Measurements from ENCODE around the gene C16orf90. TPM values are rescaled to one million over a fixed set of nuclear protein-coding genes. Genes with fewer than 3 reads are reported as not detected.
"Not testable (repeated sequence)": the region's sequence is repeated elsewhere in the genome, so short reads cannot be mapped to it uniquely, and the experiment has no call there.

C16orf90 gene
- total RNA-seq, 1 donor from 2014 or later = not detected

- Mint-ChIP-seq H3K9me3 (no peaks in the 10 kb centered on the region), H3K36me3 (ENCODE audit: low read depth) (peaks cover 33% of the 10 kb centered on the region), H3K27me3 (ENCODE audit: low read depth) (no peaks in the 10 kb centered on the region), H3K27ac (no peak overlapping the region), H3K4me1 (ENCODE audit: low read depth) (peaks cover 7% of the 10 kb centered on the region), H3K4me3 (ENCODE audit: low read depth) (no peak overlapping the region)
- intact Hi-C loops (cut with micrococcal nuclease) = no loop called here
- no peak for DNase-seq (ENCODE audit: low spot score)
Measured at GRCh38 chr16:3475604-3476375, 19.5 kb downstream of the C16orf90 start.

- H3K4me1 Mint-ChIP-seq (ENCODE audit: low read depth); DNase-seq (ENCODE audit: low spot score); intact Hi-C loops (cut with micrococcal nuclease); H3K27me3 Mint-ChIP-seq (ENCODE audit: low read depth); H3K4me3 Mint-ChIP-seq (ENCODE audit: low read depth); H3K9me3 Mint-ChIP-seq; H3K27ac Mint-ChIP-seq: not testable (repeated sequence)
- H3K36me3 Mint-ChIP-seq (ENCODE audit: low read depth) = peaks cover 33% of the 10 kb centered on the region
Measured at GRCh38 chr16:3474870-3475269, 20.4 kb downstream of the C16orf90 start.

GRCh38 chr16:3474136-3474779, 21.0 kb downstream of the C16orf90 start:
- H3K4me3 Mint-ChIP-seq (ENCODE audit: low read depth) = no peak overlapping the region
- no peak overlapping the region for H3K27ac Mint-ChIP-seq
- peaks cover 28% of the 10 kb centered on the region for H3K36me3 Mint-ChIP-seq (ENCODE audit: low read depth)
- no peaks in the 10 kb centered on the region for H3K27me3 Mint-ChIP-seq (ENCODE audit: low read depth)
- intact Hi-C loops (cut with micrococcal nuclease) = no loop called here
- peaks cover 7% of the 10 kb centered on the region for H3K4me1 Mint-ChIP-seq (ENCODE audit: low read depth)
- DNase-seq (ENCODE audit: low spot score) = no peak
- H3K9me3 Mint-ChIP-seq = no peaks in the 10 kb centered on the region

GRCh38 chr16:3473596-3473943, 21.7 kb downstream of the C16orf90 start:
- H3K27me3 Mint-ChIP-seq (ENCODE audit: low read depth); intact Hi-C loops (cut with micrococcal nuclease); H3K4me1 Mint-ChIP-seq (ENCODE audit: low read depth); DNase-seq (ENCODE audit: low spot score); H3K4me3 Mint-ChIP-seq (ENCODE audit: low read depth); H3K9me3 Mint-ChIP-seq; H3K27ac Mint-ChIP-seq: not testable (repeated sequence)
- peaks cover 25% of the 10 kb centered on the region for H3K36me3 Mint-ChIP-seq (ENCODE audit: low read depth)

- Mint-ChIP-seq H3K27me3 (ENCODE audit: low read depth) (no peaks in the 10 kb centered on the region), H3K36me3 (ENCODE audit: low read depth) (peaks cover 25% of the 10 kb centered on the region), H3K4me1 (ENCODE audit: low read depth) (peaks cover 7% of the 10 kb centered on the region), H3K27ac (no peak overlapping the region), H3K4me3 (ENCODE audit: low read depth) (no peak overlapping the region), H3K9me3 (no peaks in the 10 kb centered on the region)
- intact Hi-C loops (cut with micrococcal nuclease) = no loop called here
- DNase-seq (ENCODE audit: low spot score) = no peak
Measured at GRCh38 chr16:3472878-3473595, 22.3 kb downstream of the C16orf90 start.

GRCh38 chr16:3471518-3472176, 23.6 kb downstream of the C16orf90 start:
- H3K27me3 Mint-ChIP-seq (ENCODE audit: low read depth) = no peaks in the 10 kb centered on the region
- no peaks in the 10 kb centered on the region for H3K9me3 Mint-ChIP-seq
- H3K36me3 Mint-ChIP-seq (ENCODE audit: low read depth) = peaks cover 33% of the 10 kb centered on the region
- H3K4me3 Mint-ChIP-seq (ENCODE audit: low read depth) = no peak overlapping the region
- intact Hi-C loops (cut with micrococcal nuclease) = no loop called here
- DNase-seq (ENCODE audit: low spot score) = no peak
- H3K27ac Mint-ChIP-seq = no peak overlapping the region
- H3K4me1 Mint-ChIP-seq (ENCODE audit: low read depth) = peaks cover 9% of the 10 kb centered on the region

- Mint-ChIP-seq H3K27ac (no peak overlapping the region), H3K4me3 (ENCODE audit: low read depth) (no peak overlapping the region), H3K4me1 (ENCODE audit: low read depth) (peaks cover 12% of the 10 kb centered on the region), H3K9me3 (no peaks in the 10 kb centered on the region), H3K27me3 (ENCODE audit: low read depth) (no peaks in the 10 kb centered on the region), H3K36me3 (ENCODE audit: low read depth) (peaks cover 39% of the 10 kb centered on the region)
- DNase-seq (ENCODE audit: low spot score) = no peak
- intact Hi-C loops (cut with micrococcal nuclease) = no loop called here
Measured at GRCh38 chr16:3470723-3471122, 24.6 kb downstream of the C16orf90 start.

GRCh38 chr16:3469736-3470135, 25.6 kb downstream of the C16orf90 start:
- DNase-seq (ENCODE audit: low spot score) = no peak
- Mint-ChIP-seq H3K36me3 (ENCODE audit: low read depth) (peaks cover 39% of the 10 kb centered on the region), H3K4me3 (ENCODE audit: low read depth) (no peak overlapping the region), H3K9me3 (no peaks in the 10 kb centered on the region), H3K27me3 (ENCODE audit: low read depth) (no peaks in the 10 kb centered on the region), H3K4me1 (ENCODE audit: low read depth) (peaks cover 12% of the 10 kb centered on the region), H3K27ac (no peak overlapping the region)
- intact Hi-C loops (cut with micrococcal nuclease) = no loop called here

GRCh38 chr16:3468501-3468900, 26.8 kb downstream of the C16orf90 start:
- peaks cover 44% of the 10 kb centered on the region for H3K36me3 Mint-ChIP-seq (ENCODE audit: low read depth)
- intact Hi-C loops (cut with micrococcal nuclease) = no loop called here
- peak overlapping the region; percentile 33 for H3K27ac Mint-ChIP-seq
- H3K4me1 Mint-ChIP-seq (ENCODE audit: low read depth) = peaks cover 12% of the 10 kb centered on the region
- no peak for DNase-seq (ENCODE audit: low spot score)
- no peaks in the 10 kb centered on the region for H3K9me3 Mint-ChIP-seq
- no peak overlapping the region for H3K4me3 Mint-ChIP-seq (ENCODE audit: low read depth)
- H3K27me3 Mint-ChIP-seq (ENCODE audit: low read depth) = no peaks in the 10 kb centered on the region

- no peak overlapping the region for H3K4me3 Mint-ChIP-seq (ENCODE audit: low read depth)
- DNase-seq (ENCODE audit: low spot score) = no peak
- H3K9me3 Mint-ChIP-seq = no peaks in the 10 kb centered on the region
- intact Hi-C loops (cut with micrococcal nuclease) = no loop called here
- H3K27ac Mint-ChIP-seq = no peak overlapping the region
- no peaks in the 10 kb centered on the region for H3K27me3 Mint-ChIP-seq (ENCODE audit: low read depth)
- H3K4me1 Mint-ChIP-seq (ENCODE audit: low read depth) = peaks cover 9% of the 10 kb centered on the region
- H3K36me3 Mint-ChIP-seq (ENCODE audit: low read depth) = peaks cover 40% of the 10 kb centered on the region
Measured at GRCh38 chr16:3467921-3468320, 27.4 kb downstream of the C16orf90 start.

GRCh38 chr16:3467182-3467581, 28.1 kb downstream of the C16orf90 start:
- Mint-ChIP-seq H3K27me3 (ENCODE audit: low read depth) (no peaks in the 10 kb centered on the region), H3K4me3 (ENCODE audit: low read depth) (no peak overlapping the region), H3K9me3 (no peaks in the 10 kb centered on the region), H3K36me3 (ENCODE audit: low read depth) (peaks cover 33% of the 10 kb centered on the region), H3K4me1 (ENCODE audit: low read depth) (peaks cover 5% of the 10 kb centered on the region), H3K27ac (no peak overlapping the region)
- no peak for DNase-seq (ENCODE audit: low spot score)
- intact Hi-C loops (cut with micrococcal nuclease) = no loop called here

GRCh38 chr16:3465911-3466584, 29.2 kb downstream of the C16orf90 start:
- intact Hi-C loops (cut with micrococcal nuclease) = no loop called here
- H3K27ac Mint-ChIP-seq = no peak overlapping the region
- no peaks in the 10 kb centered on the region for H3K27me3 Mint-ChIP-seq (ENCODE audit: low read depth)
- peaks cover 28% of the 10 kb centered on the region for H3K36me3 Mint-ChIP-seq (ENCODE audit: low read depth)
- H3K4me1 Mint-ChIP-seq (ENCODE audit: low read depth) = peaks cover 11% of the 10 kb centered on the region
- DNase-seq (ENCODE audit: low spot score) = no peak
- H3K4me3 Mint-ChIP-seq (ENCODE audit: low read depth) = no peak overlapping the region
- H3K9me3 Mint-ChIP-seq = no peaks in the 10 kb centered on the region

Measured in activated T-helper 2 cell treated with anti-CD3 and anti-CD28 coated beads, Interferon-gamma antibody, Interleukin-2, Interleukin-4, amounts not matched to agents 10 μg/mL and 5 μg/mL and 100 μg/mL, durations not matched to agents 14 hours and 24 hours and 36 hours (primary cell).